Fibroblast of the aortic adventitia (primary cell): Measurements from ENCODE around the gene SLC5A10. TPM values are rescaled to one million over a fixed set of nuclear protein-coding genes. Genes with fewer than 3 reads are reported as not detected.
"Not testable (repeated sequence)": the region's sequence is repeated elsewhere in the genome, so short reads cannot be mapped to it uniquely, and the experiment has no call there.

Experiments used
- DNase-seq: peaks from one replicate; pipeline ENCODE4 v3.0.0-alpha.2; 2010; ENCODE audit warnings: low read depth
- H3K4me3 ChIP-seq: 2 replicates; pipeline ENCODE4 v1.5.1; 2011; ENCODE audit warnings: low read depth, mild to moderate bottlenecking, control low read depth, low read length, moderate library complexity
- total RNA-seq: library from RNA; depleted of rRNA; stranded (reverse); fragments of >200 nt; gene quantifications from 2 replicates; pipeline ENCODE4 v1.2.3, GENCODE V29; 2012; ENCODE audit warnings: low replicate concordance
- TF ChIP-seq, protein P1 (sequence below): IDR thresholded peaks from 2 replicates; pipeline ENCODE4 v1.5.1; 2011; ENCODE audit warnings: mild to moderate bottlenecking, low read length, control low read depth, inconsistent platforms; ENCODE audit not compliant: insufficient read depth

Gene SLC5A10
- total RNA-seq, 1 donor: not detected

DNA sequence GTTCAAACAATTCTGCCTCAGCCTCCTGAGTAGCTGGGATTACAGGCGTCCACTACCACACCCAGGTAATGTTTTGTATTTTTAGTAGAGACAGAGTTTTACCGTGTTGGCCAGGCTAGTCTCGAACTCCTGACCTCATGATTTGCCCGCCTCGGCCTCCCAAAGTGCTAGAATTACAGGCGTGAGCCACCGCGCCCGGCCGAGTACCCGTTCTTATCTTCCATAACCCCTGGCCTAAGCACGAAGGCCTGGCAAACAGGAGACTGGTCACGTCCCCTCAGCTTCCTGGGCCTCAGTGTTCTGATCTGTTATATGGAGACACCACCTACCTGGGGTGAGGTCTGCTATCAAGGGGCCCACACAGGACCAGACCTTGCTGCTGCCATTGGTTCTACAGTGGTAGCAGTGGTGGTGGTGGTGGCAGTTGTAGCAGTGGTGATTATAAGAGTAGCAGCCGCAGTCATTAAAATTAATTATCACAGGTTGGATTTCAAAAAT is 1.3 kb downstream of the SLC5A10 start:
- TF ChIP-seq, protein P1, sequence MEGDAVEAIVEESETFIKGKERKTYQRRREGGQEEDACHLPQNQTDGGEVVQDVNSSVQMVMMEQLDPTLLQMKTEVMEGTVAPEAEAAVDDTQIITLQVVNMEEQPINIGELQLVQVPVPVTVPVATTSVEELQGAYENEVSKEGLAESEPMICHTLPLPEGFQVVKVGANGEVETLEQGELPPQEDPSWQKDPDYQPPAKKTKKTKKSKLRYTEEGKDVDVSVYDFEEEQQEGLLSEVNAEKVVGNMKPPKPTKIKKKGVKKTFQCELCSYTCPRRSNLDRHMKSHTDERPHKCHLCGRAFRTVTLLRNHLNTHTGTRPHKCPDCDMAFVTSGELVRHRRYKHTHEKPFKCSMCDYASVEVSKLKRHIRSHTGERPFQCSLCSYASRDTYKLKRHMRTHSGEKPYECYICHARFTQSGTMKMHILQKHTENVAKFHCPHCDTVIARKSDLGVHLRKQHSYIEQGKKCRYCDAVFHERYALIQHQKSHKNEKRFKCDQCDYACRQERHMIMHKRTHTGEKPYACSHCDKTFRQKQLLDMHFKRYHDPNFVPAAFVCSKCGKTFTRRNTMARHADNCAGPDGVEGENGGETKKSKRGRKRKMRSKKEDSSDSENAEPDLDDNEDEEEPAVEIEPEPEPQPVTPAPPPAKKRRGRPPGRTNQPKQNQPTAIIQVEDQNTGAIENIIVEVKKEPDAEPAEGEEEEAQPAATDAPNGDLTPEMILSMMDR: no peak
- H3K4me3 ChIP-seq: no peak overlapping the region
- no peak for DNase-seq

DNA sequence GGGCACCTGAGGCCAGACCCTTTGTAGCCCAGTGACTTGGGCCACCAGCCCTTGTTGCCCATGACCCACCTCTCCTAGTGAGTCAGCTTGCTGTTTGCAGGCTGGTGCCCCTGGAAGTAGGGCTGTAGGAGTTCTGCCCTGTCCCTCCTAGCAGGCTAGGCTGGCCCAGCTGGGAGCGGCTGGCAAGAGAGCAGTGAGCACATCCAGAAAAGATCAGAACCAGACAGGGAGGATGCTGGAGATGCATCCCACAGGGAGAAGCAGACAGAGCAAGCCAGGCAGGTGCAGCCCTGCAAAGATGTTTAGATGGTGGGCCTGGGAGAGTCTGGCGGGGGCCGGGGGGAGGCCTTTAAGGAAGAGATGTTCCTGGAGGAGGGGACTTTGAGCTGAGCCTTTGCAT is 2.4 kb downstream of the SLC5A10 start:
- no peak for DNase-seq
- TF ChIP-seq, protein P1: no peak
- no peak overlapping the region for H3K4me3 ChIP-seq

DNA sequence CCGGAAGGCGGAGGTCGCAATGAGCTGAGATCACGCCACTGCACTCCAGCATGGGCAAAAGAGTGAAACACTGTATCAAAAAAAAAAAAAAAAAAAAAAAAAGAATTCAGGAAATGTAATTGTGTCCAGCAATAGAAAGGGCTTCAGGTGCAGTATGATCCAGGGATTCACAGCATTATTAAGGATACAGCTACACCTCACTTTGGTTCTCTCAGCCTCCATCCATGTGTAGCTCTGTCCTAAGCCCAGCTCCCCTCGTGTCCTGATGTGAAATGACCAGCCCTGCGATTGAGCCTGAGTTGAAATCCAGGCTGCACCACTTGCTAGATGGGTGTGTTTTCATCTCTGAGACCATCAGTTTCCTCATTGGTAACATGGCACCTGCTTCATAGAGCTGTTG is 3.0 kb downstream of the SLC5A10 start:
- TF ChIP-seq, protein P1: no peak
- no peak for DNase-seq
- no peak overlapping the region for H3K4me3 ChIP-seq

DNA sequence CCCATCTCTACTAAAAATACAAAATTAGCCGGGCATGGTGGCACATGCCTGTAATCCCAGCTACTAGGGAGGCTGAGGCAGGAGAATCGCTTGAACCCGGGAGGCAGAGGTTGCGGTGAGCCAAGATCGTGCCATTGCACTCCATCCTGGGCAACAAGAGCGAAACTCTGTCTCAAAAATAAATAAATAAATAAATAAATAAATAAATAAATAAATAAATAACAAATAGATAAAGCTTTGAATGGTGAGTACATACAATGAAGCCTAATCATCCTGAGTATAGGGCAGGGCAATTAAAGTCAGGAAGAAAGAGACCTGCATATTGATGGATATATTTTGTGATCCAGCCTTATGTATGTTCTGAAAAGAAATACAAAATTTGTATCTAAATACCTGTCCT is 4.1 kb downstream of the SLC5A10 start:
- not testable (repeated sequence) for H3K4me3 ChIP-seq, DNase-seq

DNA sequence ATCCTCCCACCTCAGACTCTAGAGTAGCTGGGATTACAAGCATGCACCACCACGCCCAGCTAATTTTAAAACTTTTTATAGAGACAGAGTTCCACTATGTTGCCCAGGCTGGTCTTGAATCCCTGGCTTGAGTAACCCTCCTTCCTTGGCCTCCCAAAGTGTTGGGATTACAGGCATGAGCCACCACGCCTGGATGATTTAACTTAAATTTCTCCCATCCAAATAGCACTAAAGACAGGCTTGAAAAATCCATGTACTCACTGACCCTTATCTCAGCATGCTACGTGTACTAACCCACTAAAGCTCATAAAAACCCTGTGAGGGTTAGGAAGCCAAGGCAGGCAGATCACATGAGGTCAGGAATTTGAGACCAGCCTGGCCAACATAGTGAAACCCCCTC is 4.6 kb downstream of the SLC5A10 start:
- H3K4me3 ChIP-seq: no peak overlapping the region
- no peak for DNase-seq
- TF ChIP-seq, protein P1: no peak

DNA sequence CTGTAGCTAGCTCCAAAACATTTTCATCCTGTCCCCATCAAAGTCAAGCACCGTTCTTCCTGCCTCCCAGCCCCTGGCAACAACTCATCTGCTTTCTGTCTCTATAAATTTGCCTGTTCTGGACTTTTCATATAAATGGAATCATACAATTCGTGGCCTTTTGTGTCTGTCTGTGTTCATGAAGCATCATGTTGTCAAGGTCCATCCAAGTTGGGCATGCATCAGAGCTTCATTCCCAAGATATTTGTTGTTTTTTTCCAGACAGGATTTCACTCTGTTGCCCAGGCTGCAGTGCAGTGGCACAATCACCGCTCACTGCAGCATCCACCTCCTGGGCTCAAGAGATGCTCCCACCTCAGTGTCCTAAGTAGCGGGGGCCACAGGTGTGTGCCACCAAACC is 5.9 kb downstream of the SLC5A10 start:
- no peak overlapping the region for H3K4me3 ChIP-seq
- TF ChIP-seq, protein P1: no peak
- DNase-seq: no peak

DNA sequence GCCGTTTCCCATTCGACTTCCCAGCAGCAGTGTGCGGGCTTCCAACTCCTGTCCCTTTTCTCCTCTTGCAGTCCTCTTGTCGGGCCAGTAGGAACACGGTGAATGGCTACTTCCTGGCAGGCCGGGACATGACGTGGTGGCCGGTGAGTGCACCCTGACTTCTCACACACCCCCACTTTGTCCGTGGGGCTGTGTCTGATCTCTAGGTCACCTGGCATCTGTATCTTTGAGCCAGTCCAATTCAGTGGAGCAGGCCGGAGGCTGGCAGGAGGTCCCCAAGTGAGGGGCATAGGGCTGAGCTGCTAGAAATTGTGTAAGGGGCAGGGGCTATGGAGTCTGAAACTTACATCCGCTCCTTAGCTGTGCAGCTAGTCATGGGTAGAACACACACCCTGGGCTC is 6.6 kb downstream of the SLC5A10 start:
- TF ChIP-seq, protein P1: no peak
- no peak overlapping the region for H3K4me3 ChIP-seq
- DNase-seq: no peak
